NCI-H2171 treated with DMSO at 0.1 percent for 48 hours (cell line): ENCODE measurements around the gene WDR76.
A peak's percentile ranks its signal among the peaks of the same experiment; 100 is the strongest.
"Not testable (repeated sequence)": the region's sequence is repeated elsewhere in the genome, so short reads cannot be mapped to it uniquely, and the experiment has no call there.

Experiments used
- DNase-seq: peaks from one replicate; lab custom pipeline; 2025; lab: John Stamatoyannopoulos, UW

WDR76 gene

DNA sequence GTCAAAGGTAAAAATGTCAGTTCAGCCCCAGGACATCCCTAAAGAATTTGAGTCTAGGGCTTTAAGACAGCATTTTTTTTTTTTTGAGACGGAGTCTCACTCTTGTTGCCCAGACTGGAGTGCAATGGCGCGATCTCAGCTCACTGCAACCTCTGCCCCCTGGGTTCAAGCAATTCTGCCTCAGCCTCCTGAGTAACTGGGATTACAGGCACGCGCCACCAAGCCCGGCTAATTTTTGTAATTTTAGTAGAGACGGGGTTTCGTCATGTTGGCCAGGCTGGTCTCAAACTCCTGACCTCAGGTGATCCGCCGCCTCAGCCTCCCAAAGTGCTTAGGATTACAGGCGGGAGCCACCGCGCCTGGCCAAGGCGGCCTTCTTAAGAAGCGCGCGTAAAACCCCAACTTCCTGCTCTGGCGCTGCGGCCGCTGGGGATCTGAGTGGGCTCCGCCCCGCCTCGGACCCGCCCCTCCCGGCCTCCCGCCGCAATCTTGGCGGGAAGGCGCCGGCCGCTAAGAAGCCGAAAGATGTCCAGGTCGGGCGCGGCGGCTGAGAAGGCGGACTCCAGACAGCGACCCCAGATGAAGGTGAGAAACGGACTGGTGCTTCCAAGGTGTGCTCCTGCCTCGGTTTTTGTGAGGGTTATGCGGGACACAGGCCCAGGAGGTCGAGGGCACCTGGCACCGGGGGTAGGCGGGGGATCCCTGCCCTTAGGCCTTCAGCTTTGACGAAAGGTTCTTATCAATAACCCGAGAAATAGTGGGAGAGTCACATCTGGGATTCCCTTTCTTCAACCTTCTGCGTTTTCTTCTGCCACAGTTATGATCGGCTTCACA lies at the start of gene WDR76:
WDR76 (plus strand) TSS at position 495 of the 834 bp plus-strand sequence; CDS start at position 526, 31 bp downstream.
- peak; percentile 83 for DNase-seq

DNA sequence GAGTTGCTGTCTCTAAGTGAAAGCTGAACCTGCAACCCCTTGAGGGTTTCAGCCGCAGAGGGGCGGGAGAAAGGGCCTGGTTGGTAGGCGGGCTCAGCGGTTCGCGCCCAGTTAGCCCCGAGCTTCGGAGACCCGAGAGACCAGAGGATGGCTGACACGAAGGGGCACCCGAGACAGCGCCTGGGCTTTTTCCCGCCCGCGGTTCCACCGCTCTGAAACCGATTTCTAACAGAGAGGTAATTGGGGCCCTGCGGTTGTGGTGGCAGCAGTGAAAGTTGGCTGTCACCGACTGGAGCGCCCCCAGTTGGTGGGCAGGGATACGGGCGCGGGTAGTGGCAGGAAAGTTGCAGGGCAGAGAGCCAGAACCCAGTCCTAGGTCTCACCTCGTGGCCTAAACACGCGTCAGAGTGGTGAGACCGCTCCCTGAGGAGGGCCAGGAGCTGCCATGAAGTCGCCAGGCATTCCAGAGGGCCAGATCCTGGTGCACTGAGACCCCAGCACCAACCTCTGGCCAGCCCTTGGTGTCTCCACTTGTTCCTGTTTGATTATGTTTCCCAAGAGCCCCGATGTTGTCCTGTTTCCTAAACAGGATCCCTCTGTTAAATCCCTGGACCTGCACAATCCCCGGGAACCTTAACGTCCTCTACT lies 49.4 kb upstream of the WDR76 start:
- DNase-seq, result peak; percentile 92

DNA sequence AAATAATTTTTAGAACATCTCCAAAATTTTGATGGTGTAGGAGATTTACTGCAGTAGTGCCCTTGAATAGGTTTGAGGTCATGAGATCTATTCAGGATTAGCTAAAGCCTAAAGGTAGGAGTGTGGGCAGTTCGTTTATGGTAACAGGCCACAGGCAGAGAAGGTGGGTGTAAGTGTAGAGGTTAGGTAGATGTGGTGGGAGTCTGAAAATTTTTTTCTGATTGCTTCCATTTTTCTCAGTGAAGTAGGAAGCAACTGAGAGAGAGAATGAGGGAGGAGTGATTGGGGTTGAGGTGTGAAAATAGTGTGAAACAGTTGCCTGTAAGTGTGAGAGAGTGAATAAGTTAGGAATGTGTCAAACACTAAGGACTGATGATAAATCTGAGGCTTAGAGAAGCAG lies 47.8 kb upstream of the WDR76 start:
- no peak for DNase-seq

- DNase-seq, result peak; percentile 52
These were observed 37.4 kb upstream of the WDR76 start for GRCh38 chr15:43789409-43789808.

- peak; percentile 99 for DNase-seq
These were observed 34.6 kb upstream of the WDR76 start, which contains the start of gene SERF2 for GRCh38 chr15:43791993-43792760. TSS of gene SERF2 (plus strand) at chr15:43792320. CDS start at chr15:43792377, 57 bp downstream.

DNA sequence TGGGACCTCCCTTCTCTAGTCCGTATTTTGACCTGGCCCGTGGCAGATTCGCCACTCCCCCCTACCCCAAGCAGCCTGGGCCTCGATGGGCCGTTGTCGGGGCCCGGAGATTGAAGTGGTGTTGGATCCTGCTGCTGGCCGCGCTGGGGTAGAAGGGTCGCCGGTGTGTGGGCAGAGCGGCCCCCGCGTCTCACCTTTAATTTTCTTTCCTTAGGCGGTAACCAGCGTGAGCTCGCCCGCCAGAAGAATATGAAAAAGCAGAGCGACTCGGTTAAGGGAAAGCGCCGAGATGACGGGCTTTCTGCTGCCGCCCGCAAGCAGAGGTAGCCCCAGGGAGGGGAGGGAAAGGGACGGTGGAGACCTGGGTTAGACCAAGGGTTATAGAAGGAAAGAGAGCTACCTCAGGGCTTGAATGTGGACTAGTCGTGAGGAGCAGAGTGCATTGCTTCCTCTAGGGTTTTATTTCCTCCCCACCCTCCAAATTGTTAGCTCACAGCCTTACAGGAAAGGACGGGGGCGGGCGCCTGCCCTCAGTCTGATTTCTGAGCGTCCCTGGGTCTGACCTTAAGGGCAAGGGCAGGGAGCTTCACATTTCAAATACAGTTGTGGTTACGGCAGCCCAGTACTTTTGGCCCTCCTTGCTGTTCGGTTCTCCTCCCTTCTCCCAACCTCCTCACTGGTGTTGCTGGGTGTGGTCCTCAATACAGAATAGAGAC lies 33.9 kb upstream of the WDR76 start:
- no peak for DNase-seq

DNA sequence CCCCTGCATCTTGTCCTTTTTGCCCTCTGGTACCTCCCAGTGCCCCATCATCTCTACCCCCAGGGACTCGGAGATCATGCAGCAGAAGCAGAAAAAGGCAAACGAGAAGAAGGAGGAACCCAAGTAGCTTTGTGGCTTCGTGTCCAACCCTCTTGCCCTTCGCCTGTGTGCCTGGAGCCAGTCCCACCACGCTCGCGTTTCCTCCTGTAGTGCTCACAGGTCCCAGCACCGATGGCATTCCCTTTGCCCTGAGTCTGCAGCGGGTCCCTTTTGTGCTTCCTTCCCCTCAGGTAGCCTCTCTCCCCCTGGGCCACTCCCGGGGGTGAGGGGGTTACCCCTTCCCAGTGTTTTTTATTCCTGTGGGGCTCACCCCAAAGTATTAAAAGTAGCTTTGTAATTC lies 33.2 kb upstream of the WDR76 start:
- no peak for DNase-seq

DNA sequence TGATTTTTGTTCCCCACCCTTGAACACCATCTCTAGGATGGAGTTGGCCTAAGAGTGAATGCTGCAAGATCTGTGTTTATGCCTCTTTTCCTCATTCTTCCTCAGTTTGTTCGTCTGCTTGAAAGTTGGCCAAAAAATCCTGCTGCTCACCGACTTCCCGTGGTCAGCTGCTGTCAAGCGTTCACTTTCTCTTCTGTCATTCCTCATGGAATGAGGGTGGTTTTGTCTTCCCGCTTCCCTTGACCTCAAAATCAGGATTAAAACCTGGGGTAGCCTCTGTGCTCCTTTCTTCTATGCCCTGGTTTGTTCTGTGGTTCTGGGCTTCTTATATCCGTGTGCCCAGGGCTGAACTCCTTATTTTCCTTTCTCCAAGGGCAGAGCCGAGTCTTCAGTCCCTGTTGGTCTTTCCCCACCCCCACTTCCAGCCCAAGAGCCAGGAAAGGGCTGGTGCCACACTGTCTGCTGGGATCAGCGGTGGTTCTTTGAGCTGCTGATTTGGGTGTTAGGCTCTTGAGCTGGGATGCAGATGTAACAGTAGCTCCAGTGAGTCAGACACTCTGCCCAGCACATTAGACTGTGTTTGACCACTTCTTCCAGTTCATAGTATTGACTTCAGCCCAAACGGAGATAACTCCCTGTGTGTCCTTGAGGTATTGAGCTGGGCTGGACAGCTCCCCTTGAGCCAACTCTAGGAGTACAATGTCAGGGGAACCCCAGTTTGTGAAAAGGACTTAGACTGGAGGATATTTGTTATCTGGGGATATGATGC lies 32.3 kb upstream of the WDR76 start:
- DNase-seq, result no peak

DNA sequence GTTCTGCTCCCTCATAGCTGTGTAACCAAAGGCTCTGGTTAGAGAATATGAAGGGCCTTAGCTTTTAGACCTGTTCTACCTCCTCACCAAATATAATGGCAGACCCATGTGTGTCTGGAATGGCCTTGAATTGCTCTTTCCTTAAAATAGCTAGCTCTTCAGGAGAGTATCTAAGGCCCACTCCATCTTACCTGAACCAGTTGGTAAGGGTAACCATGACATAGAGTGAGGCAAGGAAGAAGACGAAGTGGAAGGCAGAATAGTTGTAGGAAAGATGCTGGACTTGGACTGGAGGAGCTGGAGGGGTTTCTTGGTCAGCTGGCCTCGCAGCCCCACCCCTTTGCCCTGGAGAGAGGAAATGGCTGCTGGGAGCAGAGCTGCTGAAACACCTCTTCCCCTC lies 31.6 kb upstream of the WDR76 start:
- DNase-seq, result no peak

- no peak for DNase-seq
These were observed 30.8 kb upstream of the WDR76 start for GRCh38 chr15:43795997-43796396.

- no peak for DNase-seq
These were observed 30.2 kb upstream of the WDR76 start for GRCh38 chr15:43796566-43796965.

- peak; percentile 90 for DNase-seq
These were observed 27.4 kb upstream of the WDR76 start for GRCh38 chr15:43799209-43799944.

GRCh38 chr15:43799945-43800285 lies 26.9 kb upstream of the WDR76 start, which contains the start of gene SERINC4:
TSS of gene SERINC4 (minus strand) at chr15:43800220. CDS start at chr15:43799986, 234 bp downstream.
- no peak for DNase-seq

GRCh38 chr15:43800286-43801141 lies 26.3 kb upstream of the WDR76 start, which contains the start of gene HYPK:
TSS of gene HYPK (plus strand) at chr15:43800599. CDS start at chr15:43800623, 24 bp downstream.
- DNase-seq, result peak; percentile 89

DNA sequence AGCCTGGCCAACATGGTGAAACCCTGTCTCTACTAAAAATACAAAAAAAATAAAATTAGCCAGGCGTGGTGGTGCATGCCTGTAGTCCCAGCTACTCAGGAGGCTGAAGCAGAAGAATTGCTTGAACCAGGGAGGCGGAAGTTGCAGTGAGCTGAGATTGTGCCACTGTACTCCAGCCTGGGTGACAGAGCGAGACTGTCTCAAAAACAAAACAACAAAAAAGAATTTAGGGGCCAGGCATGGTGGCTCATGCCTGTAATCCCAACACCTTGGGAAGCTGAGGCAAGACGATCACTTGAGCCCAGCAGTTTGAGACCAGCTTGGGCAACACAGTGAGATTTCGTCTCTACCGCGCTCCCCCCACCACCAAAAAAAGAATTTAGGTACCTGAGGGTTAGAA lies 24.1 kb upstream of the WDR76 start:
- not testable (repeated sequence) for DNase-seq

- no peak for DNase-seq
These were observed 18.3 kb upstream of the WDR76 start for GRCh38 chr15:43808435-43808950.

DNA sequence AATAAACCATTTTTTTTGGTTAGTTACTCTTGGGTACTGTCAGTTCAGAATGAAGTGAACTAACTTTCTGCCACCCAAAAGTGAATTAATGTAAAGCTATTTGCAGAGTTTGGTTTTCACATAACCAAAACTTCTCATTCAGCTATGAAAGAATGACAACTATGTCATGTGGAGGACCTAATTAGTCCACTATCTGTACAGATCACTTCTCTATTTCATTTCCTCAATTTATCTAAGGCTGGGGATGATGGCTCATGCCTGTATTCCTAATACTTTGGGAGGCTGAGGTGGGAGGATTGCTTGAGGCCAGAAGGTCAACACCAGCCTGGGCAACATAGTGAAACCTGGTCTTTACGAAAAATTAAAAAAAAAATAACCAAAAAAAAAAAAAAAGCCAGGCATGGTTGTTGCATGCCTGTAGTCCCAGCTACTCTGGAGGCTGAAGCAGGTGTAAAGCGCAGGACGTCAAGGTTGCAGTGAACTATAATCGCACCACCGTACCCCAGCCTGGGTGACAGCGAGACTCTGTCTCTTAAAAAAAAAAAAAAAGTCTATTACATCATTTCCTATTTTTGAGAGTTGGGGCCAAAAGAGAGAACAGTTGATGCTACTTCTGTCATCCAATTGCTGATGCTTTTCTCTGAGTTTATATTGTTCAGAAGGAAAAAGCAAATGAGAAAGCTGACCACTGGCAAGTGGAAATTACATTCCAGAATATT lies 17.7 kb upstream of the WDR76 start:
- DNase-seq, result no peak

GRCh38 chr15:43815064-43815463 lies 11.7 kb upstream of the WDR76 start:
- not testable (repeated sequence) for DNase-seq
